HG03025 (cell line): ENCODE data around the gene PCDHAC2.

Source experiments
- ATAC-seq: cut with Tn5 transposase; IDR thresholded peaks from one replicate; pipeline ENCODE4 v1.9.1; 2021; ENCODE audit warnings: mild to moderate bottlenecking, moderate library complexity; ENCODE audit not compliant: unreplicated experiment, low FRiP score

PCDHAC2 gene

GRCh38 chr5:140966293-140967225, at the start of gene PCDHAC2:
Gene PCDHAC2, plus strand, starts transcription at chr5:140966476. Its CDS starts 291 bp downstream, at chr5:140966767.
- ATAC-seq, result no peak

GRCh38 chr5:140923601-140924000, 42.7 kb upstream of the PCDHAC2 start:
- no peak for ATAC-seq

GRCh38 chr5:140925806-140926442, 40.4 kb upstream of the PCDHAC2 start, which contains the start of gene PCDHAC1:
Gene PCDHAC1, plus strand, starts transcription at chr5:140926299. Its CDS starts 594 bp downstream, at chr5:140926893.
- ATAC-seq, result no peak

- no peak for ATAC-seq
These were observed 39.6 kb upstream of the PCDHAC2 start for GRCh38 chr5:140926443-140927227.

GRCh38 chr5:140927228-140927573, 39.1 kb upstream of the PCDHAC2 start:
- no peak for ATAC-seq

- ATAC-seq, result no peak
These were observed 31.2 kb upstream of the PCDHAC2 start for GRCh38 chr5:140934964-140935606.

- ATAC-seq, result no peak
These were observed 19.7 kb upstream of the PCDHAC2 start for GRCh38 chr5:140946578-140946977.

GRCh38 chr5:140951636-140952035, 14.6 kb upstream of the PCDHAC2 start:
- no peak for ATAC-seq

- ATAC-seq, result no peak
These were observed 13.0 kb upstream of the PCDHAC2 start for GRCh38 chr5:140953234-140953633.

- ATAC-seq, result no peak
These were observed 4.1 kb upstream of the PCDHAC2 start for GRCh38 chr5:140962190-140962589.

GRCh38 chr5:140964356-140964755, 1.9 kb upstream of the PCDHAC2 start:
- ATAC-seq, result no peak

- ATAC-seq, result no peak
These were observed 377 bp upstream of the PCDHAC2 start for GRCh38 chr5:140965905-140966292.

- ATAC-seq, result no peak
These were observed 1.1 kb downstream of the PCDHAC2 start for GRCh38 chr5:140967226-140967893.

GRCh38 chr5:140969880-140970279, 3.6 kb downstream of the PCDHAC2 start:
- no peak for ATAC-seq

- no peak for ATAC-seq
These were observed 7.3 kb downstream of the PCDHAC2 start for GRCh38 chr5:140973550-140973949.

- ATAC-seq, result no peak
These were observed 10.7 kb downstream of the PCDHAC2 start for GRCh38 chr5:140977003-140977402.

GRCh38 chr5:140978260-140978659, 12.0 kb downstream of the PCDHAC2 start:
- no peak for ATAC-seq

- no peak for ATAC-seq
These were observed 12.7 kb downstream of the PCDHAC2 start for GRCh38 chr5:140978983-140979382.

GRCh38 chr5:140982083-140982716, 15.9 kb downstream of the PCDHAC2 start:
- no peak for ATAC-seq
